ENCODE results near the gene LRRC15.

- TF ChIP-seq CTCF (conservative IDR thresholded peaks at IDR 0.05; ENCODE audit: low read length) (no peak), EZH2phosphoT487 (IDR thresholded peaks at IDR 0.05; ENCODE audit: borderline replicate concordance, low read depth, low read length) (no peak)
These were observed 31.4 kb downstream of the LRRC15 start for GRCh38 chr3:194337965-194338753.
